K562 (cell line): ENCODE measurements around the gene LY6G6C. TPM values are rescaled to one million over a fixed set of nuclear protein-coding genes. Genes with fewer than 3 reads are reported as not detected.

ENCODE experiments used
- ATF3 ChIP-seq, 2 experiments: fragments of 450-650 bp in 1 of 2; sonication (generic) in 1 of 2; formaldehyde crosslinking in 1 of 2; IDR thresholded peaks in 1 of 2; conservative IDR thresholded peaks in 1 of 2; 2 replicates each; pipeline versions ENCODE4 v1.6.1 to v1.8.1; 2016 to 2023; ENCODE audit warnings: mild to moderate bottlenecking in 2 of 2, moderate library complexity in 2 of 2, inconsistent platforms in 1 of 2, missing genetic modification reagents in 1 of 2
- CGGBP1 ChIP-seq: fragments of 250-450 bp; sonication (Bioruptor Pico); IDR thresholded peaks from 2 replicates; pipeline ENCODE4 v1.9.0; 2021; ENCODE audit warnings: mild to moderate bottlenecking
- DEAF1 ChIP-seq: fragments of 450-650 bp; formaldehyde crosslinking; IDR thresholded peaks from 2 replicates; pipeline ENCODE4 v1.4.0; 2020; ENCODE audit warnings: mild to moderate bottlenecking, moderate library complexity
- E2F6 ChIP-seq, 2 experiments: IDR thresholded peaks; 2 replicates each; pipeline ENCODE4 v1.6.1; 2011; ENCODE audit warnings: borderline replicate concordance in 1 of 2, control low read depth in 1 of 2, low read depth in 1 of 2, low read length in 1 of 2, mild to moderate bottlenecking in 1 of 2, mixed read lengths in 1 of 2, moderate library complexity in 1 of 2; ENCODE audit not compliant: insufficient read depth in 1 of 2, insufficient read length in 1 of 2, poor library complexity in 1 of 2, severe bottlenecking in 1 of 2; ENCODE audit errors: extremely low read depth in 1 of 2
- ELK1 ChIP-seq: sonication (generic); formaldehyde crosslinking; IDR thresholded peaks from 2 replicates; pipeline ENCODE4 v1.8.1; 2022; ENCODE audit warnings: missing genetic modification reagents
- GTF2E2 ChIP-seq: fragments of 200-800 bp; sonication (Bioruptor generic); IDR thresholded peaks from 2 replicates; pipeline ENCODE4 v1.6.1; 2016; ENCODE audit warnings: missing genetic modification characterization, missing compliant biosample characterization
- IRF1 ChIP-seq: sonication (generic); formaldehyde crosslinking; IDR thresholded peaks from 2 replicates; pipeline ENCODE4 v1.8.0; 2022; ENCODE audit warnings: missing genetic modification reagents, mild to moderate bottlenecking, borderline replicate concordance
- LARP7 ChIP-seq: fragments of 450-650 bp; IDR thresholded peaks from 2 replicates; pipeline ENCODE4 v1.6.1; 2016
- SMARCE1 ChIP-seq: fragments of 450-650 bp; IDR thresholded peaks from 2 replicates; pipeline ENCODE4 v1.7.1; 2016; ENCODE audit warnings: mild to moderate bottlenecking
- UBTF ChIP-seq, 2 experiments: IDR thresholded peaks; 2 replicates each; pipeline ENCODE4 v1.6.1; 2012; ENCODE audit warnings: improper control_type of control experiment in 2 of 2, low read depth in 2 of 2, low read length in 2 of 2, borderline replicate concordance in 1 of 2
- YY1 ChIP-seq, 3 experiments: IDR thresholded peaks; 2 replicates each; pipeline ENCODE4 v1.6.1; 2011; ENCODE audit warnings: low read length in 2 of 3, mild to moderate bottlenecking in 2 of 3, moderate library complexity in 2 of 3, borderline replicate concordance in 1 of 3, control low read depth in 1 of 3, low read depth in 1 of 3; ENCODE audit not compliant: insufficient read depth in 3 of 3, insufficient replicate concordance in 2 of 3, control insufficient read depth in 1 of 3, insufficient read length in 1 of 3; ENCODE audit errors: extremely low read depth in 1 of 3
- ZFPM2 ChIP-seq: fragments of 250-450 bp; sonication (Bioruptor Pico); IDR thresholded peaks from 2 replicates; pipeline ENCODE4 v1.5.1; 2022; ENCODE audit warnings: mild to moderate bottlenecking
- ZNF239 ChIP-seq: fragments of 250-450 bp; sonication (Bioruptor Pico); IDR thresholded peaks from 2 replicates; pipeline ENCODE4 v1.4.0; 2020; ENCODE audit warnings: mild to moderate bottlenecking
- ZNF280B ChIP-seq: fragments of 250-450 bp; sonication (Bioruptor Pico); IDR thresholded peaks from 2 replicates; pipeline ENCODE4 v1.5.1; 2021; ENCODE audit warnings: mild to moderate bottlenecking
- polyA plus RNA-seq, 8 experiments: library from polyadenylated mRNA; depleted of rRNA in 4 of 8; stranded (reverse) in 5 of 8; unstranded in 3 of 8; fragments of >200 nt; fragmentation: Nextera tagmentation in 2 of 8; fragmentation: Illumina TruSeq in 1 of 8; extraction: Ambion mirVana in 2 of 8; extraction: Trizol in 1 of 8; gene quantifications; 2 replicates each; pipeline versions ENCODE4 v1.2.1 to v1.2.3, GENCODE V29; 2011 to 2014; ENCODE audit warnings: inconsistent platforms in 1 of 8, missing spikeins in 1 of 8
- total RNA-seq, 7 experiments: library from RNA; depleted of rRNA in 6 of 7; stranded (reverse); fragments of >200 nt in 6 of 7; fragmentation: Illumina TruSeq in 2 of 7; extraction: Trizol in 2 of 7; gene quantifications; 2 replicates each; pipeline versions ENCODE4 v1.2.1 to v1.2.3, GENCODE V29; 2011 to 2021; ENCODE audit warnings: low replicate concordance in 1 of 7

LY6G6C gene
- total and polyA plus RNA-seq, 9 of the 15 experiments (the other 6 are each of a cell fraction or from before 2014, with no cell fraction given): 0.06 to 0.20 TPM; not detected in 7

- TF ChIP-seq ZFPM2 (CRISPR knock-in tag) (no peak), IRF1 (CRISPR knock-in tag) (no peak), GTF2E2 (tag) (no peak), UBTF (IDR thresholded peaks at IDR 0.05; ENCODE audit: borderline replicate concordance in 1 of 2, low read depth in 2 of 2, low read length in 2 of 2) (no peak), YY1 (IDR thresholded peaks at IDR 0.05; ENCODE audit: borderline replicate concordance in 1 of 3, control insufficient read depth in 1 of 3, extremely low read depth in 1 of 3, insufficient read depth in 3 of 3, insufficient read length in 1 of 3, insufficient replicate concordance in 2 of 3, low read depth in 1 of 3, low read length in 2 of 3) (no peak), LARP7 (no peak), E2F6 (IDR thresholded peaks at IDR 0.05; ENCODE audit: borderline replicate concordance in 1 of 2, extremely low read depth in 1 of 2, insufficient read depth in 1 of 2, insufficient read length in 1 of 2, low read depth in 1 of 2, low read length in 1 of 2, poor library complexity in 1 of 2, severe bottlenecking in 1 of 2) (peak in 1 of 2 experiments; percentile 21), DEAF1 (no peak), ZNF239 (CRISPR knock-in tag) (no peak), SMARCE1 (0 out of 2 replicates have a peak, but pooled peaks have one; percentile 36), CGGBP1 (CRISPR knock-in tag) (no peak), ZNF280B (CRISPR knock-in tag) (no peak), ELK1 (CRISPR knock-in tag) (no peak), ATF3 (IDR thresholded peaks at IDR 0.05) (no peak), ATF3 (CRISPR knock-in tag; conservative IDR thresholded peaks at IDR 0.05) (no peak)
Measured at GRCh38 chr6:31750411-31751022, 29.0 kb upstream of the LY6G6C start (continued).
